Esophagus (tissue), 2 donors: ENCODE measurements around the gene SH2D7. TPM values are rescaled to one million over a fixed set of nuclear protein-coding genes. Genes with fewer than 3 reads are reported as not detected.
A peak's percentile ranks its signal among the peaks of the same experiment; 100 is the strongest.

Experiments used
- H3K27ac ChIP-seq, 2 donors: one replicate each; pipeline ENCODE4 v1.5.1; 2013; ENCODE audit warnings: low read depth in 2 of 2, mild to moderate bottlenecking in 2 of 2, inconsistent platforms in 1 of 2, low read length in 1 of 2, moderate library complexity in 1 of 2
- H3K27me3 ChIP-seq, 2 donors: one replicate each; pipeline ENCODE4 v1.6.1; 2013; ENCODE audit warnings: low read length in 2 of 2, control low read depth in 1 of 2, mild to moderate bottlenecking in 1 of 2; ENCODE audit not compliant: insufficient read depth in 2 of 2, control insufficient read depth in 1 of 2
- H3K36me3 ChIP-seq, 2 donors: one replicate each; pipeline ENCODE4 v1.6.1; 2013; ENCODE audit warnings: low read length in 1 of 2; ENCODE audit not compliant: control insufficient read depth in 2 of 2, insufficient read depth in 2 of 2
- H3K4me1 ChIP-seq, 2 donors: one replicate each; pipeline ENCODE4 v1.6.1; 2013; ENCODE audit warnings: low read length in 1 of 2; ENCODE audit not compliant: control insufficient read depth in 2 of 2, insufficient read depth in 2 of 2
- H3K4me3 ChIP-seq, 2 donors: one replicate each; pipeline ENCODE4 v1.5.1; 2013; ENCODE audit warnings: low read length in 2 of 2, mild to moderate bottlenecking in 2 of 2, low read depth in 1 of 2, moderate library complexity in 1 of 2
- H3K9me3 ChIP-seq, 2 donors: one replicate each; pipeline ENCODE4 v1.6.1; 2013; ENCODE audit warnings: mild to moderate bottlenecking in 2 of 2, low read depth in 1 of 2, low read length in 1 of 2, moderate library complexity in 1 of 2; ENCODE audit not compliant: control insufficient read depth in 2 of 2, insufficient read depth in 1 of 2
- WGBS, 2 donors: extraction: QIAGEN DNeasy Blood & Tissue Kit; methylation state at CpG; one replicate each; pipeline ENCODE4 v1.1.7; 2013; 5-methylcytosine and 5-hydroxymethylcytosine counted together
- polyA plus RNA-seq, 2 donors: library from polyadenylated mRNA; stranded (reverse); fragments of 200-250 nt; gene quantifications; one replicate each; pipeline ENCODE4 v1.2.3, GENCODE V29; 2013
- donor health status: healthy with polysubstance abuse.
- donor health status: Bipolar disorder and iron deficiency.

Gene SH2D7
- polyA plus RNA-seq: not detected

DNA sequence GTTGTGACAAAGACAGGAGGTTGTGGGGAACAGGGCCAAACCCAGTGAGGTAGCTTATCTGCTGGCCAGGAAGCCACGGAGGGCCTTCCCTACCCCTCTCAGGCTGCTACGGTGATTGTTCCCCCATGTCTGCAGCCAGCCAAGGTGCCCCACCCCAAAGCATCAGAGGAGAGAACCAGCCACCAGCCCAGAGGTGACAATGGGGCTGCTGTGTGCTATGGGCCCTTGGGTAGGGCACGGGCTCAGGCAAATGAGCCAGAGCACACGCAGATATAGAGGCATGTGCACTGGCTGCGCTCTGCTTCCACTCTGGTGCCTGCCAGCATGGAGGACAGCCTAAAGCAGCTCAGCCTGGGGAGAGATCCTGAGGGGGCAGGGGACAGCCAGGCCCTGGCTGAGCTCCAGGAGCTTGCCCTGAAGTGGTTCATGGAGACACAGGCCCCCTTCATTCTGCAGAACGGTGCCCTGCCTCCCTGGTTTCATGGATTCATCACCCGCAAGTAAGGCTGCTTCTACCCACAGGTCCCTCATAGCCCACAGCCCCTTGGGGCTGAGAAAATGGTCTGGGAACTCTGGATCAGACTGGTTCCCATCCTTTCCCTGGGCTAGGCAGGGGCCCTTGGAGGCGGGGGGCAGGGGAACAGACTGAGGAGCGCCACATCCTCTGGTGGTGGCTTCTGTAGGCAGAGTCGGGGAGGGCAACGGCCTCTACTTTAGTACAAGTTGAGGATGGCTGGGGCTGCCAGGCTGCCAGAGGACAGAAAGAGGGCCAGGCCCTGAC is at the start of gene SH2D7:
TSS of gene SH2D7 (plus strand) at position 301 of the 781 bp plus-strand sequence. CDS start at position 325, 24 bp downstream.
- Histone ChIP-seq H3K4me1 (no peaks in the 10 kb centered on the region), H3K4me3 (no peak within 1 kb of the TSS), H3K27ac (no peak within 1 kb of the TSS), H3K27me3 (no peaks in the 10 kb centered on the region), H3K36me3 (no peaks in the 10 kb centered on the region), H3K9me3 (no peaks in the 10 kb centered on the region)
- WGBS, 2 donors: 77% methylated on average over 11 of the region's 11 CpGs

- 55 to 57% methylated on average over 5 of the region's 5 CpGs for WGBS, 2 donors
- no peaks in the 10 kb centered on the region for H3K9me3 ChIP-seq
- no peak overlapping the region for H3K4me3 ChIP-seq
- peaks cover 0 to 5% of the 10 kb centered on the region in 2 donors for H3K4me1 ChIP-seq
- peak overlapping the region in 1 of 2 donors; percentile 42 for H3K27ac ChIP-seq
- no peaks in the 10 kb centered on the region for H3K27me3 ChIP-seq
- peaks cover 0 to 5% of the 10 kb centered on the region in 2 donors for H3K36me3 ChIP-seq
These were observed 47.8 kb upstream of the SH2D7 start for GRCh38 chr15:78044407-78045155.

GRCh38 chr15:78045189-78045588 is 47.2 kb upstream of the SH2D7 start:
- peaks cover 0 to 2% of the 10 kb centered on the region in 2 donors for H3K36me3 ChIP-seq
- no peak overlapping the region for H3K4me3 ChIP-seq
- WGBS, 2 donors: 69 to 82% methylated on average over 1 of the region's 1 CpG
- H3K27me3 ChIP-seq: no peaks in the 10 kb centered on the region
- H3K4me1 ChIP-seq: peaks cover 0 to 5% of the 10 kb centered on the region in 2 donors
- H3K27ac ChIP-seq: no peak overlapping the region
- no peaks in the 10 kb centered on the region for H3K9me3 ChIP-seq

DNA sequence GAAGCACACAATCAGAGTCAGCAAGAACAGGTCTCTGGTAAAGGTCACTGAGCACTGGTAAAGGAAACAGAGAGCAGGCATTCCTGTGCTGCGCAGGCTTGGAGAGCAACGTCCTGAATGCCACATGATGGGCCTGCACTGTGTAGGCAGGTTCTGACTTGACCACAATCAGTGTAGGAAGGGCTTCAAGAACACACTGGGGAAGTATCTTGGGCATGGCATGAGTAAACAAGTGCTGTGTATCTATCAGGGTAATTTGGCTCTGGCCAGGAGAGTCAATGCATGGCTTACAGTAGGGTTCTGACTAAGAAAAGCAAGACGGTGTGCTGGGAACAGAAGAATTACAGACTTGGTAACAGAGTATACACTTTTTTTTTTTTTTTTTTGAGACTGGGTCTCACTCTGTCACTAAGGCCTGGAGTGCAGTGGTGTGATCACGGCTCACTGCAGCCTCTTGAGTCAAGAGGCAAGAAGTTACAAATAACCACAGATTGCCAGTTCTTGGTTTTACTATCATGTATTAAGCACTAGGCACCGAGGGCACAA is 45.5 kb upstream of the SH2D7 start:
- H3K27me3 ChIP-seq: no peaks in the 10 kb centered on the region
- H3K4me1 ChIP-seq: peaks cover 0 to 5% of the 10 kb centered on the region in 2 donors
- 62 to 71% methylated on average over 5 of the region's 5 CpGs for WGBS, 2 donors
- H3K27ac ChIP-seq: peak overlapping the region; percentile 11 to 73
- no peak overlapping the region for H3K4me3 ChIP-seq
- H3K36me3 ChIP-seq: peaks cover 0 to 2% of the 10 kb centered on the region in 2 donors
- no peaks in the 10 kb centered on the region for H3K9me3 ChIP-seq

DNA sequence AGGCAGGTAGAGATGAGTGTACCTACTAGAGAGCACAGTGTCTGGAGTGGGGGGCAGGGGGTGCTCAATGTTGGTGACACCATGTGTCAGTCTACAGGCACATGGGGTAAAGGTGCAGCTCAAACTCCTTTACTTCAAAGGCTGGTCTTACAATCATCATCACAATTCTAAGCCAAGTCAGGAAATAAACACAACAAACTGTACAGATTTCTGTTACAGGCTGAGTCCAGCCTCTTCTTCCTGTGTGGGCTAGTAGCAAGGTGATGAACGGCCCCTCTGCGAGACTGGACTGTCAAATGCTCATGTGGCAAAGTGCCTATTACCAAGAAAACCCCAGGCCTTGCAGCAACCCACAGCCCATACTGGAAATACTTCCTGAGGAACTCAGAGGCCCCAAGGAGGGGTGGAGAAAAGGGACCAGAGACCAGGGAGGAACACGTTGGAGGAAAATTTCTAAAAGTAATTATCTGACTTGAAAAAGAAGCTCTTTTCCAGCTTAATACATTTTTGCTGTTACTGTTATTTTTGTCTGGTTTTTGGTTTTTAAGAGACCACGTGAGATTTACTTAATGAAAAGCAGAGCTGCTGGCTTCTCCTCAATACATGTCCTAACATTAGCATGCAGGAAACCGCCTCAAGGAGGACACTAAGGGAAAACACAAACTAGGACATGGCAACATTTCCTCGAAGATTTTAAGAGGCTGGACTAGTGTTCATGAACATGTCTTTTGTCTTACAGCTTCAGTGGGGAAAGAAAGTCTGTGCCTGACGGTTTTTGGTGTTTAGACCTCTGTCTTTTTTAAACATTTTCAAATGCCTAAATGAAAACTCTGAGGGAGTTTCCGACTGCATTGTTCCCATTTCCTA is 44.4 kb upstream of the SH2D7 start:
- WGBS, 2 donors: 35 to 42% methylated on average over 8 of the region's 8 CpGs
- Histone ChIP-seq H3K36me3 (peaks cover 0 to 4% of the 10 kb centered on the region in 2 donors), H3K9me3 (no peaks in the 10 kb centered on the region), H3K4me1 (peaks cover 0 to 7% of the 10 kb centered on the region in 2 donors), H3K27ac (peak overlapping the region; percentile 64 to 73), H3K27me3 (no peaks in the 10 kb centered on the region), H3K4me3 (no peak overlapping the region)

DNA sequence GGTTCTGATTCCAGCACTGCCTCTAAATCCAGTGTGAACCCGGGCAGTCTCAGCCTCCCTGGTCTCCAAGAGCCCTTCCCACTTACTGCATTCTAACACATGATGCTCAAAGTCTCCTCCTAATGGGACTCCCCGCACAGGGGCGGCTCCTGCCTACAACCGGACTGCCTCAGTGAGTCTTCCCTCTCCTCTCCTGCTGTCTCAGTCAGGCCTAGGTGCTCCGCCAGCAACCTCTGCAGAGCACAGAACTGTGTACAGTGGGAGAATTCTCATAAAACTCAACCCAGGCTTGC is 43.8 kb upstream of the SH2D7 start:
- H3K27ac ChIP-seq: peak overlapping the region; percentile 22 to 40
- 73 to 76% methylated on average over 5 of the region's 5 CpGs for WGBS, 2 donors
- H3K9me3 ChIP-seq: no peaks in the 10 kb centered on the region
- H3K4me1 ChIP-seq: peaks cover 0 to 7% of the 10 kb centered on the region in 2 donors
- peaks cover 2 to 9% of the 10 kb centered on the region in 2 donors for H3K36me3 ChIP-seq
- H3K4me3 ChIP-seq: no peak overlapping the region
- no peaks in the 10 kb centered on the region for H3K27me3 ChIP-seq

DNA sequence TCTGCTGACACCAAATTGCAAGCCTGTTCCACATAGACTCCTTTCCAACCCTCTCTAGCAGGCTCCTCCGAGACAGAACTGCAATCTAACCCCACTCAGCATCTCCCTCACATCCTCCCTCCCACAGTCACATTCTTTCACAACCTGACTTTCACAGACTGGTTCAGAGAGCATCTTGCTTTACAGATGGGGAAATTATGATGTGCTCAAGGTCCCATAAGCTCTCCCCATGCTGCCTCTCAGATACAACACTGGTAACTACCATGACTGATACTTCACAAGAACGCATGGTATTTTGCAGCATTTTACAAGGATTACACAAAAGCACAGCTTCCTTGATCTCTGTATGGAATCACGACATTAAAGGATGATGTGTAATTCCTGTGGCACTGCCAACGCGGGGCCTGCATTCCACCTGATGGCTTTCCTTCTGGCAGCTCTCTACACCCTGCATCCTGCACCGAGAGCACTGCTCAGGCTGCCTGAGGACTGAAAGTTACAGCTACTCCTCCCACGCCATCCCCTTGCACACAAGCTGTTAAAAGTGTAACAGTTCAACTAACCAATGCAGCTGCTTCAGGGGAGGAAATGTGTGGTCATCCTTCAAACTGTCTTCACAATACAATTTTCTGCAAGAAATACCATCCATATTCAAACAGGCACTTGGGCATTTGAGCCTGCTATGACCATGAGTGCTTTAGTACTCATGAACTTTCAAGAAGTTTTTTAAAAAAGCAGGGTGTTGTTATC is 42.5 kb upstream of the SH2D7 start:
- H3K4me3 ChIP-seq: no peak overlapping the region
- H3K4me1 ChIP-seq: peaks cover 0 to 7% of the 10 kb centered on the region in 2 donors
- peaks cover 3 to 8% of the 10 kb centered on the region in 2 donors for H3K36me3 ChIP-seq
- H3K27ac ChIP-seq: peak overlapping the region; percentile 9 to 45
- no peaks in the 10 kb centered on the region for H3K27me3 ChIP-seq
- 57 to 58% methylated on average over 7 of the region's 7 CpGs for WGBS, 2 donors
- no peaks in the 10 kb centered on the region for H3K9me3 ChIP-seq

DNA sequence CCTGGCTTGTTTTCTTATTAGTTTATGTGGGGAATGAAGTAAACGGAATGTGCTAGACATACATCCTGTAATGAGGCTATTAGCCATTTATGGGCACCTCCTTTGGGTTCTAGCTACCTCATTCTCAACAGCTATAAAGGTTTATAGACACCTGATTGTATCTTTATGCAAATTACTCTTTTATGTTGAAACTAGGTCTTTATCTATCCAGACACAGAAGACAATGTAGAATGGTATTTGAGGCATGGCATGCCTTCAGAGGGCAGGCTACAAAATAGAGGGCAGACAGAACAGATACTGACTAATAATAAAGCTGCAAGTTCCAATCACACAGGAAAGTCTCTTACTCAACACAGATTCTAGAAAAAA is 41.9 kb upstream of the SH2D7 start:
- WGBS, 2 donors: 59 to 62% methylated on average over 1 of the region's 1 CpG
- peaks cover 3 to 8% of the 10 kb centered on the region in 2 donors for H3K36me3 ChIP-seq
- H3K4me1 ChIP-seq: peaks cover 0 to 9% of the 10 kb centered on the region in 2 donors
- H3K27ac ChIP-seq: no peak overlapping the region
- no peaks in the 10 kb centered on the region for H3K9me3 ChIP-seq
- H3K4me3 ChIP-seq: no peak overlapping the region
- no peaks in the 10 kb centered on the region for H3K27me3 ChIP-seq
